Measurements from ENCODE around the gene DPP4.
A peak's percentile ranks its signal among the peaks of the same experiment; 100 is the strongest.

Gene DPP4

DNA sequence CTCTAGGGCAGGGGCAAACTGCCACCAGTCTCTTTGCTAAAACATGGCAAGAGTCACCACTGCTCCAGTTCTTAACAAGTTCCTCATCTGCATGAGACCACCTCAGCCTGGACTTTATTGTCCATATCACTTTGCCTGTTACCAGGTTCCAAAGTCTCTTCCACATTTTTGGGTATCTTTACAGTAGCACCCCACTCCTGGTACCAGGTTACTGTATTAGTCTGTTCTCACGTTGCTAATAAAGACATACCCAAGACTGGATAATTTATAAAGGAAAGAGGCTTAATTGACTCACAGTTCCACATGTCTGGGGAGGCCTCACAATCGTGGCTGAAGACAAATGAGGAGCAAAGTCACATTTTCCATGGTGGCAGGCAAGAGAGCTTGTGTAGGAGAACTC, 5.5 kb upstream of the DPP4 start:
- TF ChIP-seq FOXP2 (optimal IDR thresholded peaks at IDR 0.05; ENCODE audit: control extremely low read depth, extremely low read length, insufficient read depth) (no peak), POLR2AphosphoS5 (IDR thresholded peaks at IDR 0.05; ENCODE audit: borderline replicate concordance, low read depth, low read length) (no peak), EZH2 (IDR thresholded peaks at IDR 0.05) (no peak)
- Histone ChIP-seq H3K9ac (ENCODE audit: insufficient read length) (no peak overlapping the region), H3K9me3 (ENCODE audit: low read depth, low read length) (no peaks in the 10 kb centered on the region), H3K36me3 (ENCODE audit: insufficient read depth, low read length) (no peaks in the 10 kb centered on the region), H3K27ac (no peak overlapping the region), H3K4me3 (no peak overlapping the region)
- DNase-seq (ENCODE audit: low read depth, low spot score), result no peak

DNA sequence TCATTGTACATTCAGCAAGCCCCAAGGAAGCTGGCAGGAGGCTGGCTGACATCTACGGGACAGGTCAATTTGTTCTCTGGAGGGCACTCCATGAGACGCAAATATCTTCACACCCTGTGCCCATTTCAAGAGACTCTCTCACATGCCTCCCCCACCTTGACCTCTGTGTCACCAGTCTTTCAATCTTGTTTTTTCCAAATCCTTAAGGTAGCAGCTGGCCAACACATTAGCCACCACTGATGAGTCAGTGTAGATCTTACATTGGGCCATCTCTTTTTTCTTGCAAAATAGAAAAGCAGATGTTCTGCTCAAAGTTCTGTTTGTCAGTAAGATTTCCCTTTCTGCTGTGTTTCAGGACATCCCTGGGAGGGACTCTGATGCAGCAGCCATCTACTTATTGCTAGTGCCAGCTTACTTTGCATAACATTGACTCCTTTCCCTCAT, 1.7 kb upstream of the DPP4 start:
- TF ChIP-seq POLR2AphosphoS5 (IDR thresholded peaks at IDR 0.05; ENCODE audit: borderline replicate concordance, low read depth, low read length) (no peak), EZH2 (IDR thresholded peaks at IDR 0.05) (no peak), FOXP2 (optimal IDR thresholded peaks at IDR 0.05; ENCODE audit: control extremely low read depth, extremely low read length, insufficient read depth) (no peak)
- Histone ChIP-seq H3K36me3 (ENCODE audit: insufficient read depth, low read length) (no peaks in the 10 kb centered on the region), H3K9ac (ENCODE audit: insufficient read length) (no peak overlapping the region), H3K27ac (no peak overlapping the region), H3K4me3 (no peak overlapping the region), H3K9me3 (ENCODE audit: low read depth, low read length) (no peaks in the 10 kb centered on the region)
- no peak for DNase-seq (ENCODE audit: low read depth, low spot score)

DNA sequence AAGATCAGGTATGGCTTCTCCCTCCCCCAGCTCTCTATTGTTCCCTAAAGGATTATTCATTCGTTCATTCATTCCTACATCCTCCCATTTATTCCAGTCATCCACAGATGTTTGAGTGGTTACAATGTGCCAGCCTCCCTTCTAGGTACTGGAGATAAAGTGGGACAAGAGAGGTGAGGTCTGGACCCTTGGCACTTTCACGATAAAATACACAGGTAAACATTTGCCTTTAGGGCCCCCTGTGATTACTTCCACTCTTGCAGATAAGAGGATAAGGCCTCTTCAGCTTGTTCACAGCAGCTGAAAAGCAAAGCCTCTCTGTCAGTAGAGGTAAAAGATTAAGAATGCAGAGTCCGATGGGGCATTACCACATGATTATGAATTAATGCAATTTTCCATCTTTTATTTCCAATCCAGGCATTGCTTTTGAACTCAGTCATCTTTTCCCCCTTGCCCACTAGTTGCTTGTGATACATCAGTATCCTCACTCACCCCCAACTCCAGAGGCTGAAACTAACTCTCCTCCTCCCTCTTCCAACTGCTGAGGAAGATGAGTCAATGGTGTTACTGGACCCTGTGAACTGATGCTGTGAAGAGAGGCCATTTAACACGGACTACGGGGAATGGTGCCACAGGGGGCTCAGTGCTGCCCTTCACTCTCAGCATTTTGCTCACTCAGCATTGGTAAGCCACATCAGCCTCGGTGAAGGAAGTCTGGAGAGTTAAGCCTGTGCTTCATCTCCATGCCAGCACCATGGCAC, 1.1 kb upstream of the DPP4 start:
- DNase-seq (ENCODE audit: low read depth, low spot score), result no peak
- no peak overlapping the region for H3K4me3 ChIP-seq
- no peak overlapping the region for H3K9ac ChIP-seq (ENCODE audit: insufficient read length)
- no peaks in the 10 kb centered on the region for H3K36me3 ChIP-seq (ENCODE audit: insufficient read depth, low read length)
- H3K9me3 ChIP-seq (ENCODE audit: low read depth, low read length), result no peaks in the 10 kb centered on the region
- no peak overlapping the region for H3K27ac ChIP-seq
- TF ChIP-seq POLR2AphosphoS5 (IDR thresholded peaks at IDR 0.05; ENCODE audit: borderline replicate concordance, low read depth, low read length) (no peak), EZH2 (IDR thresholded peaks at IDR 0.05) (no peak), FOXP2 (optimal IDR thresholded peaks at IDR 0.05; ENCODE audit: control extremely low read depth, extremely low read length, insufficient read depth) (no peak)

GRCh38 chr2:162074632-162074895, 549 bp upstream of the DPP4 start:
- no peak overlapping the region for H3K27ac ChIP-seq
- no peak overlapping the region for H3K9ac ChIP-seq (ENCODE audit: insufficient read length)
- H3K36me3 ChIP-seq (ENCODE audit: insufficient read depth, low read length), result no peaks in the 10 kb centered on the region
- H3K9me3 ChIP-seq (ENCODE audit: low read depth, low read length), result no peaks in the 10 kb centered on the region
- H3K4me3 ChIP-seq, result peak overlapping the region; percentile 67
- DNase-seq (ENCODE audit: low read depth, low spot score), result no peak
- TF ChIP-seq POLR2AphosphoS5 (IDR thresholded peaks at IDR 0.05; ENCODE audit: borderline replicate concordance, low read depth, low read length) (no peak), EZH2 (IDR thresholded peaks at IDR 0.05) (no peak), FOXP2 (optimal IDR thresholded peaks at IDR 0.05; ENCODE audit: control extremely low read depth, extremely low read length, insufficient read depth) (no peak)

GRCh38 chr2:162072976-162073887, 783 bp downstream of the DPP4 start:
- no peak overlapping the region for H3K9ac ChIP-seq (ENCODE audit: insufficient read length)
- TF ChIP-seq POLR2AphosphoS5 (IDR thresholded peaks at IDR 0.05; ENCODE audit: borderline replicate concordance, low read depth, low read length), result no peak
- TF ChIP-seq FOXP2 (optimal IDR thresholded peaks at IDR 0.05; ENCODE audit: control extremely low read depth, extremely low read length, insufficient read depth), result no peak
- no peak for TF ChIP-seq EZH2 (IDR thresholded peaks at IDR 0.05)
- H3K9me3 ChIP-seq (ENCODE audit: low read depth, low read length), result no peaks in the 10 kb centered on the region
- no peak overlapping the region for H3K27ac ChIP-seq
- DNase-seq (ENCODE audit: low read depth, low spot score), result no peak
- no peaks in the 10 kb centered on the region for H3K36me3 ChIP-seq (ENCODE audit: insufficient read depth, low read length)
- H3K4me3 ChIP-seq, result peak overlapping the region; percentile 67

- Histone ChIP-seq H3K36me3 (ENCODE audit: insufficient read depth, low read length) (no peaks in the 10 kb centered on the region), H3K27ac (no peak overlapping the region), H3K4me3 (no peak overlapping the region), H3K9me3 (ENCODE audit: low read depth, low read length) (no peaks in the 10 kb centered on the region), H3K9ac (ENCODE audit: insufficient read length) (no peak overlapping the region)
- TF ChIP-seq FOXP2 (optimal IDR thresholded peaks at IDR 0.05; ENCODE audit: control extremely low read depth, extremely low read length, insufficient read depth), result no peak
- TF ChIP-seq EZH2 (IDR thresholded peaks at IDR 0.05), result no peak
- TF ChIP-seq POLR2AphosphoS5 (IDR thresholded peaks at IDR 0.05; ENCODE audit: borderline replicate concordance, low read depth, low read length), result no peak
- no peak for DNase-seq (ENCODE audit: low read depth, low spot score)
Measured at GRCh38 chr2:162072181-162072702, 1.8 kb downstream of the DPP4 start.

DNA sequence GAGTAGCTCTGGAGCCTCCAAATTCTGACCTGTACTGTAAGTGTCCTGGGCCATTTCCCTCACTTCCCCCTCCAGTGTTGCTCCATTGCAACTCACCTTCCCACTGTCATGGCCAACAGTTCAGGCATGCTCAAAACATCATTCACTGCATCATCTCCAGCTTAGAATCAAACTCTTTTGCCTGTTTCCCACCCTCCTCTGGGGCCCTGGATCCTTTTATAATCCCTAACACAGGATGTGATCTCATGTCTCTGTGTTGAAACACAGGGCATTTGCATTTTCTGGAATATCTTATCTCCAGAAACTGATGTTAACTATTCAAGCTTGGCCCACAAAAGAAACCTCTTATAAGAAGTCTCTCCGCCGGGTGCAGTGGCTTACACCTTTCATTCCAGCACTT, 3.0 kb downstream of the DPP4 start:
- Histone ChIP-seq H3K4me3 (no peak overlapping the region), H3K36me3 (ENCODE audit: insufficient read depth, low read length) (no peaks in the 10 kb centered on the region), H3K9ac (ENCODE audit: insufficient read length) (no peak overlapping the region), H3K27ac (no peak overlapping the region), H3K9me3 (ENCODE audit: low read depth, low read length) (no peaks in the 10 kb centered on the region)
- no peak for TF ChIP-seq FOXP2 (optimal IDR thresholded peaks at IDR 0.05; ENCODE audit: control extremely low read depth, extremely low read length, insufficient read depth)
- no peak for TF ChIP-seq POLR2AphosphoS5 (IDR thresholded peaks at IDR 0.05; ENCODE audit: borderline replicate concordance, low read depth, low read length)
- no peak for TF ChIP-seq EZH2 (IDR thresholded peaks at IDR 0.05)
- DNase-seq (ENCODE audit: low read depth, low spot score), result peak; percentile 48

DNA sequence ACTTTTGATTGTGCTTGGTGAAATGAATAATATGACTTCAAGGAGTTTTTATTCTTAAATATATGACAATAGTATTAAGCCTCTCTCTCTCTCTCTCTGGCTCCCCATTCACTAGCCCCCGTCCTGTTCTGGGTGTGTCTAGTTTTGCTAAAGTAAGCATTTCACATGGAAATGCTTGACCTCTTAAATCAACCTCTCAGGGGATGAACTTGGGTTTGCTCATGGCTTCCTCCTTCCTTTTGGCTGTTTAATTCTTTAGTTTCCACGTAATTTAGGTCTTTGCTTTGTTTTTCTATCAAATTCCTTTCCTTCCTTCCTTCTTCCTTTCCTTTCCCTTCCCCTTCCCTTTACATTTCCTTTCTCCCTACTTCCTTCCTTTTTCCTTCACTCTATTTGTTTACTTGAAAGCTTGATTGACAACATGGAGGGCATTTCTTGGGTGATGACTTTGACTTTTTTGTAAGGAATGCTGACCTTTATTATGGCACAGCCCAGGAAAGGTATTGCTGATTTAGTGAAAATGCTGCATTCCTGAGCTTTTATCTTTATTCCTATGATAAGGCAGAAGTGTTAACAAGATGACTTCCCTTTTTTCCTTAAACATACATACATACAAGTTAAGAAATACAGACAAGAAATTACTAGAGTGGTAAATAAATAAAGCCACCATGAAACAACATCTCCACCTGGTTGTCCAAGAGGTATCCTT, 3.6 kb downstream of the DPP4 start:
- no peaks in the 10 kb centered on the region for H3K36me3 ChIP-seq (ENCODE audit: insufficient read depth, low read length)

More for the DNA sequence above, 3.6 kb downstream of the DPP4 start:
- Histone ChIP-seq H3K4me3 (no peak overlapping the region), H3K9me3 (ENCODE audit: low read depth, low read length) (no peaks in the 10 kb centered on the region), H3K9ac (ENCODE audit: insufficient read length) (no peak overlapping the region), H3K27ac (no peak overlapping the region)
- no peak for DNase-seq (ENCODE audit: low read depth, low spot score)
- TF ChIP-seq FOXP2 (optimal IDR thresholded peaks at IDR 0.05; ENCODE audit: control extremely low read depth, extremely low read length, insufficient read depth), result no peak
- no peak for TF ChIP-seq POLR2AphosphoS5 (IDR thresholded peaks at IDR 0.05; ENCODE audit: borderline replicate concordance, low read depth, low read length)
- no peak for TF ChIP-seq EZH2 (IDR thresholded peaks at IDR 0.05)

All from SK-N-MC (cell line).